ENCODE results near the gene CETP. TPM values are rescaled to one million over a fixed set of nuclear protein-coding genes. Genes with fewer than 3 reads are reported as not detected.

CETP gene
- total RNA-seq, 6 experiments from 2014 or later: not detected

DNA sequence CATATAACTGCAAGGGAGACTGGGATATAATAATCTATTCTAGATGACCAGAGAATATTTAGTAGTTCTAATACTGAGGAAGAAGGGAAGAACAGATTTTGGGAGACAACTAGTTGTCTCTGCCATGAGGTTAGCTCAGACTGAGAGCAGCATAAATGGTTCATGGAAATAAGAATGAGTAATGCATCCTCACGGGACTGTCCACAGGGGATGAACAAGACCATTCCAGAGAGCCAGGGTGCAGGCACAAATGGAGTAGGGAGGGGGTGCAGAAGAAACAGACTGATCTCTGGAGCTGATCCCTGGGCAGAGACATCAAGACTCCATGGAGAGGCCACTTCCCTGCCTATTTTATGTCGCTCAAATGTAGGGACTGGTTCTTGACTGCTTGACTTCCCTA, 58.0 kb downstream of the CETP start:
- Mint-ChIP-seq H3K27me3 (ENCODE audit: insufficient read depth) (no peaks in the 10 kb centered on the region; the same call in 1 of the 2 replicates), H3K27ac (no peak overlapping the region), H3K4me1 (ENCODE audit: low read depth) (peaks cover 31% of the 10 kb centered on the region), H3K4me3 (no peak overlapping the region), H3K9me3 (no peaks in the 10 kb centered on the region), H3K36me3 (ENCODE audit: low read depth) (peaks cover 57% of the 10 kb centered on the region)
- DNase-seq: no peak
- TF ChIP-seq, protein P1, sequence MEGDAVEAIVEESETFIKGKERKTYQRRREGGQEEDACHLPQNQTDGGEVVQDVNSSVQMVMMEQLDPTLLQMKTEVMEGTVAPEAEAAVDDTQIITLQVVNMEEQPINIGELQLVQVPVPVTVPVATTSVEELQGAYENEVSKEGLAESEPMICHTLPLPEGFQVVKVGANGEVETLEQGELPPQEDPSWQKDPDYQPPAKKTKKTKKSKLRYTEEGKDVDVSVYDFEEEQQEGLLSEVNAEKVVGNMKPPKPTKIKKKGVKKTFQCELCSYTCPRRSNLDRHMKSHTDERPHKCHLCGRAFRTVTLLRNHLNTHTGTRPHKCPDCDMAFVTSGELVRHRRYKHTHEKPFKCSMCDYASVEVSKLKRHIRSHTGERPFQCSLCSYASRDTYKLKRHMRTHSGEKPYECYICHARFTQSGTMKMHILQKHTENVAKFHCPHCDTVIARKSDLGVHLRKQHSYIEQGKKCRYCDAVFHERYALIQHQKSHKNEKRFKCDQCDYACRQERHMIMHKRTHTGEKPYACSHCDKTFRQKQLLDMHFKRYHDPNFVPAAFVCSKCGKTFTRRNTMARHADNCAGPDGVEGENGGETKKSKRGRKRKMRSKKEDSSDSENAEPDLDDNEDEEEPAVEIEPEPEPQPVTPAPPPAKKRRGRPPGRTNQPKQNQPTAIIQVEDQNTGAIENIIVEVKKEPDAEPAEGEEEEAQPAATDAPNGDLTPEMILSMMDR (IDR thresholded peaks at IDR 0.05): no peak

- no peak for DNase-seq
- Mint-ChIP-seq H3K4me3 (no peak overlapping the region), H3K9me3 (no peaks in the 10 kb centered on the region), H3K27me3 (ENCODE audit: insufficient read depth) (no peaks in the 10 kb centered on the region; the same call in 1 of the 2 replicates), H3K36me3 (ENCODE audit: low read depth) (peaks cover 56% of the 10 kb centered on the region), H3K4me1 (ENCODE audit: low read depth) (peaks cover 26% of the 10 kb centered on the region), H3K27ac (no peak overlapping the region)
- TF ChIP-seq, protein P1 (IDR thresholded peaks at IDR 0.05): no peak
These were observed 58.9 kb downstream of the CETP start for GRCh38 chr16:57020651-57021050.

- Mint-ChIP-seq H3K9me3 (no peaks in the 10 kb centered on the region), H3K27me3 (ENCODE audit: insufficient read depth) (no peaks in the 10 kb centered on the region; the same call in 1 of the 2 replicates), H3K36me3 (ENCODE audit: low read depth) (peaks cover 51% of the 10 kb centered on the region), H3K4me3 (no peak overlapping the region), H3K4me1 (ENCODE audit: low read depth) (peaks cover 17% of the 10 kb centered on the region), H3K27ac (no peak overlapping the region)
- TF ChIP-seq, protein P1 (IDR thresholded peaks at IDR 0.05): no peak
- no peak for DNase-seq
These were observed 60.0 kb downstream of the CETP start for GRCh38 chr16:57021757-57022156.

GRCh38 chr16:57022445-57022844, 60.7 kb downstream of the CETP start:
- Mint-ChIP-seq H3K4me1 (ENCODE audit: low read depth) (peaks cover 10% of the 10 kb centered on the region), H3K9me3 (no peaks in the 10 kb centered on the region), H3K36me3 (ENCODE audit: low read depth) (peaks cover 44% of the 10 kb centered on the region), H3K27me3 (ENCODE audit: insufficient read depth) (no peaks in the 10 kb centered on the region; the same call in 1 of the 2 replicates), H3K27ac (no peak overlapping the region), H3K4me3 (no peak overlapping the region)
- DNase-seq: no peak
- TF ChIP-seq, protein P1 (IDR thresholded peaks at IDR 0.05): no peak

GRCh38 chr16:57023541-57024249, 61.9 kb downstream of the CETP start:
- DNase-seq: no peak
- Mint-ChIP-seq H3K4me1 (ENCODE audit: low read depth) (peaks cover 9% of the 10 kb centered on the region), H3K36me3 (ENCODE audit: low read depth) (peaks cover 33% of the 10 kb centered on the region)

More at GRCh38 chr16:57023541-57024249, 61.9 kb downstream of the CETP start:
- no peaks in the 10 kb centered on the region; the same call in 1 of the 2 replicates for H3K27me3 Mint-ChIP-seq (ENCODE audit: insufficient read depth)
- H3K27ac Mint-ChIP-seq: no peak overlapping the region
- H3K4me3 Mint-ChIP-seq: no peak overlapping the region
- TF ChIP-seq, protein P1 (IDR thresholded peaks at IDR 0.05): no peak
- H3K9me3 Mint-ChIP-seq: no peaks in the 10 kb centered on the region

Measured in HFFc6 (cell line).